HFF-Myc (cell line): ENCODE measurements around the gene FUT7.

Source experiments
- DNase-seq: peaks from one replicate; pipeline ENCODE4 v3.0.0-alpha.2; 2011; ENCODE audit warnings: low read depth; ENCODE audit errors: extremely low read depth
- H3K4me3 ChIP-seq: replicated peaks from 2 replicates; pipeline ENCODE4 v1.5.1; 2011; ENCODE audit warnings: low read depth, mild to moderate bottlenecking, control low read depth, low read length
- TF ChIP-seq, protein P1 (sequence below): IDR thresholded peaks from 2 replicates; pipeline ENCODE4 v1.5.1; 2012; ENCODE audit warnings: mild to moderate bottlenecking, low read depth, low read length, control low read depth; ENCODE audit errors: missing control alignments

FUT7 gene

DNA sequence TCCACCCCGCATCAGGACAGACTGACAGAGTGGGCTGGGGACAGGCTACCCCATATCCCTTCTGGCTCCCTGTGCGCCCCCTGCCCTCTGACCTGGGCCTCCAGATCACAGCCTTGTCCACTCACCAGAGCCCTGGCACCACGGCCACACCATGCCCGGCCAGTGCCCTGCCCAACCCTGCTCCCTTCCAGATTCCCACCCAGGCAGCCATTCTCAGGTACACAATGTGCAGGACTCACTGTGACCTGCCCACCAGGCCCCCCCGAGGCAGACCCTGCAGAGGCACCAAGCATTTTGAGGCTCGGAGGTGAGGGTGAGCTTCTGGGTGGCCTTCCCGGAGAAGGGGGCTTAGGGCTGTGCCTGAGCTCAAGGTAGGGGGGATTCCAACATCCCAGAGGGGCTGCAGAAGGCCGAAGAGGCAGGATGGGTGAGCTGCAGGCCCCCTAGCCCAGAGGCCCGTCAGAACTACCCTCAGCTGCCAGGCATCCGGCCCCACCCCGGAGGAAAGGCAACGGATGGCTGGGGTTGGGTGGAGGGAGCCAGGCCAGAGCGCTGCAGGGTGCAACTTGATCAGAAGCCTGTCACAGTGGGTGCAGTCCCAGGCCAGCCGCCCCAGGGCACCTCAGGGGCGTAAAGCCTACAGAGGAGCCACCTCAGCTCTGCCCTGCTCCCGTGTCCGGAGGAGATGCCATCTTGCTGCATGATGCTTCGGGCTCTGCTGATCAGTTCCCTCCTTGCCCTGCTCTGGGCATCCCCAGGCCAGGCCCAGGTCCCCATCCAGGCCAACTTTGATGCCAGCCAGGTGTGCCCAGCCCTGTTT is 49.4 kb downstream of the FUT7 start, which contains the start of gene LCNL1:
TSS of gene LCNL1 (plus strand) at position 762 of the 820 bp plus-strand sequence. CDS start 594 bp downstream, outside the sequence.
- no peak for DNase-seq
- TF ChIP-seq, protein P1, sequence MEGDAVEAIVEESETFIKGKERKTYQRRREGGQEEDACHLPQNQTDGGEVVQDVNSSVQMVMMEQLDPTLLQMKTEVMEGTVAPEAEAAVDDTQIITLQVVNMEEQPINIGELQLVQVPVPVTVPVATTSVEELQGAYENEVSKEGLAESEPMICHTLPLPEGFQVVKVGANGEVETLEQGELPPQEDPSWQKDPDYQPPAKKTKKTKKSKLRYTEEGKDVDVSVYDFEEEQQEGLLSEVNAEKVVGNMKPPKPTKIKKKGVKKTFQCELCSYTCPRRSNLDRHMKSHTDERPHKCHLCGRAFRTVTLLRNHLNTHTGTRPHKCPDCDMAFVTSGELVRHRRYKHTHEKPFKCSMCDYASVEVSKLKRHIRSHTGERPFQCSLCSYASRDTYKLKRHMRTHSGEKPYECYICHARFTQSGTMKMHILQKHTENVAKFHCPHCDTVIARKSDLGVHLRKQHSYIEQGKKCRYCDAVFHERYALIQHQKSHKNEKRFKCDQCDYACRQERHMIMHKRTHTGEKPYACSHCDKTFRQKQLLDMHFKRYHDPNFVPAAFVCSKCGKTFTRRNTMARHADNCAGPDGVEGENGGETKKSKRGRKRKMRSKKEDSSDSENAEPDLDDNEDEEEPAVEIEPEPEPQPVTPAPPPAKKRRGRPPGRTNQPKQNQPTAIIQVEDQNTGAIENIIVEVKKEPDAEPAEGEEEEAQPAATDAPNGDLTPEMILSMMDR, result no peak
- H3K4me3 ChIP-seq, result no peak within 1 kb of the TSS

DNA sequence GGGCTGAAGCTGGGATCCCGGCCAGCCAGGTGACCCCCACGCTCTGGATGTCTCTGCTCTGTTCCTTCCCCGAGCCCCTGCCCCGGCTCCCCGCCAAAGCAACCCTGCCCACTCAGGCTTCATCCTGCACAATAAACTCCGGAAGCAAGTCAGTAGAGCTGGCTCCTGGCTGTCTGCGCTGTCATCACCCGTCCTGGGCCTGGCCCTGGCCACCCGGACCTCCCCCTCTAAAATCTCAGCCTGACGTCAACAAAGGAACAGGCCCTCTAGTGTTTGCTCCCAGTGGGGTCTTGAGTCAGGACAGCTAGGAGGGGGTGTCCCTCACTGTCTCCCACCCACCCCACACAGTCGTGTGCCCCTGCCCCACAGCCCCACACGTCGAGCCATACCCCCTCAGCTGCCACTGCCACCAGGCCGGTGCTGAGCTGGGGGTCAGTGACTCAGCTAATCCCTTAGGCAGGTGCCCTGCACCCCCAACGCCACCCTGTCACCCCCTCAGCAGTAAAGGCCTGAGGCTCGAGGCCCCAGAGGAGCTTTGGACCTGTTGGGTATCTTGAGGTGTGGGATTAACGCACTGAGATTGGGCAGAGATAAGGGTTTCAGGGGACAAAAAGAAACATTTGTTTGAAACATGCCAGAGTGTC is 50.2 kb downstream of the FUT7 start:
- TF ChIP-seq, protein P1, result no peak
- H3K4me3 ChIP-seq, result no peak overlapping the region
- DNase-seq, result no peak

DNA sequence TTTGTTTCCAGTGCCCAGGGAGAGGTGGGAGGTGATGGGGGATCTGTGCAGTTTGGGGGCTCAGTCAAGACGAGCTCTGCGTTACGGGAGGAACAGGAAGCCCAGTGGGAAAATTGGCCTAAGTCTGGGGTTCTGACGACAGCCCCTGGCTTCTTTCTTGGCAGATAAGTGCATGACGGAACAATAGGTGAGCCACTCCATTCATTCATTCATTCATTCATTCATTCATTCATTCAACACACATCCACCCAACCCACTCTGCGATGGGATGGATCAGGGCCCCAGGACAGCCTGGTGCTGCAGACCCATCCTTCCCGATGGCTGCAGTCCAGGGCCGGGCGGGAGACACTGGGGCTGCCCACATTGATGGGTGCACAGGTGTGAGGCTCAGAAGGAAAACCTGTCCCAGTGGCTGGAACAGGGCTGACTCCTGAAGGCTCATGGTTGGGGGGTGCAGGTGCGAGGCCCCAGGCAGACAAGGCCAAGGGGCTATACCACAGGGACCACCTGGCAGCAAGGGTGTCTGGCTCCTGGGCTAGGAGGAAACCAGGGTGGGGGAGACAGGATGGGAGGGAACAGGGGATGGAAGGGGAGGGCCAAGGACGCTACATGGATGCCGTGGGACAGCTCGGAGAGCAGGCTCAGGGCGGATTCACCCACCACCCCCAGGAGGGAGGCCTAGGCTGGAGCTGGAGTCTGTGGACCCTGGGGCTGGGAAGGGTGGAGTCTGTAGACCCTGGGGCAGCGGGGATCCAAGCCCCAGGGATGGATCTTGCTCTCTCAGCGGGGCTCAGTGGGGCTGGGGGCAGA is 51.0 kb downstream of the FUT7 start:
- TF ChIP-seq, protein P1, result no peak
- no peak for DNase-seq
- no peak overlapping the region for H3K4me3 ChIP-seq
